A549 (cell line): ENCODE data around the gene DNAJC15. TPM values are rescaled to one million over a fixed set of nuclear protein-coding genes. Genes with fewer than 3 reads are reported as not detected.

Source experiments
- ATAC-seq, 2 experiments: fragments of 200-7000 bp in 1 of 2; fragments of >200 bp in 1 of 2; cut with Nextera tagmentation in 1 of 2; cut with Tn5 transposase in 1 of 2; 3 replicates each; pipeline versions ENCODE4 v1.8.0 to v1.9.1; 2018 to 2020; ENCODE audit warnings: mild to moderate bottlenecking in 1 of 2, moderate library complexity in 1 of 2
- CTCF ChIA-PET: fragments of 300-600 bp; sonication (Branson Sonifier 250); formaldehyde crosslinking; extraction: SDS; loops from one replicate; lab custom pipeline; 2021; ENCODE audit warnings: antibody characterized with exemption, inconsistent platforms; lab: Yijun Ruan, JAX
- POLR2A ChIA-PET: fragments of 350-600 bp; formaldehyde crosslinking; extraction: SDS; loops from one replicate; lab custom pipeline; 2021; ENCODE audit warnings: antibody characterized with exemption, inconsistent platforms; lab: Yijun Ruan, JAX
- DNase-seq, 2 experiments: peaks; one replicate each; pipeline versions ENCODE4 v3.0.0 to v3.0.0-alpha.2; 2011 to 2016; ENCODE audit warnings: low read depth in 1 of 2, low spot score in 1 of 2
- FAIRE-seq: peaks from 2 replicates; lab custom pipeline; 2011; peaks lifted over from hg19 to GRCh38; lab: Jason Lieb, UNC
- H3K27ac ChIP-seq, 2 experiments: fragments of >200 bp; sonication (Bioruptor Twin); formaldehyde crosslinking; 3 replicates each; pipeline ENCODE4 v1.5.1; 2016 to 2017
- H3K4me1 ChIP-seq: fragments of >200 bp; sonication (Bioruptor Twin); formaldehyde crosslinking; 3 replicates; pipeline ENCODE4 v1.6.1; 2016
- H3K4me2 ChIP-seq: fragments of >200 bp; sonication (Bioruptor Twin); formaldehyde crosslinking; 3 replicates; pipeline ENCODE4 v1.6.1; 2016
- H3K4me3 ChIP-seq: fragments of >200 bp; sonication (Bioruptor Twin); formaldehyde crosslinking; 3 replicates; pipeline ENCODE4 v1.5.1; 2016
- H3K9me3 ChIP-seq: fragments of >200 bp; sonication (Bioruptor Twin); formaldehyde crosslinking; 3 replicates; pipeline ENCODE4 v1.6.1; 2016
- BHLHE40 ChIP-seq: IDR thresholded peaks from 2 replicates; pipeline ENCODE4 v1.6.1; 2012; ENCODE audit warnings: low read depth, low read length, inconsistent platforms
- CBX8 ChIP-seq: fragments of 200-600 bp; sonication (generic); IDR thresholded peaks from 2 replicates; pipeline ENCODE4 v1.6.1; 2016
- CHD4 ChIP-seq: fragments of 200-600 bp; sonication (generic); IDR thresholded peaks from 2 replicates; pipeline ENCODE4 v1.6.1; 2016; ENCODE audit warnings: antibody characterized with exemption, mild to moderate bottlenecking, borderline replicate concordance
- E2F6 ChIP-seq: IDR thresholded peaks from 2 replicates; pipeline ENCODE4 v1.6.1; 2012; ENCODE audit warnings: low read depth, borderline replicate concordance
- EHMT2 ChIP-seq: fragments of 200-600 bp; sonication (generic); IDR thresholded peaks from 2 replicates; pipeline ENCODE4 v1.6.1; 2016; ENCODE audit warnings: antibody characterized with exemption, low read depth, mild to moderate bottlenecking, moderate library complexity
- ESRRA ChIP-seq: fragments of 150-350 bp; IDR thresholded peaks from 2 replicates; pipeline ENCODE4 v1.6.1; 2014; ENCODE audit warnings: mild to moderate bottlenecking, low read length, borderline replicate concordance
- HDAC2 ChIP-seq: fragments of 200-600 bp; sonication (generic); IDR thresholded peaks from 2 replicates; pipeline ENCODE4 v1.6.1; 2016
- HES2 ChIP-seq: fragments of >200 bp; sonication (Bioruptor Twin); formaldehyde crosslinking; IDR thresholded peaks from 2 replicates; pipeline ENCODE4 v1.6.1; 2016
- HOXB13 ChIP-seq: fragments of 250-450 bp; sonication (Bioruptor Pico); IDR thresholded peaks from 2 replicates; pipeline ENCODE4 v1.5.0; 2020; ENCODE audit warnings: low read depth, mild to moderate bottlenecking, moderate library complexity
- JUN ChIP-seq, 2 experiments: fragments of >200 bp; sonication (Bioruptor Twin); formaldehyde crosslinking; IDR thresholded peaks; 2 replicates in 1 of 2; 3 replicates in 1 of 2; pipeline ENCODE4 v1.6.1; 2016 to 2017
- KDM1A ChIP-seq: fragments of 200-600 bp; sonication (generic); IDR thresholded peaks from 2 replicates; pipeline ENCODE4 v1.6.1; 2016; ENCODE audit warnings: low read depth, mild to moderate bottlenecking
- MAFK ChIP-seq: fragments of 450-650 bp; IDR thresholded peaks from 2 replicates; pipeline ENCODE4 v1.6.1; 2014; ENCODE audit not compliant: partially characterized antibody
- MAX ChIP-seq: IDR thresholded peaks from 2 replicates; pipeline ENCODE4 v1.6.1; 2012
- NFE2L2 ChIP-seq: fragments of 150-350 bp; conservative IDR thresholded peaks from 2 replicates; pipeline ENCODE4 v1.6.1; 2014; ENCODE audit warnings: low read length
- NPAS2 ChIP-seq: fragments of 250-450 bp; sonication (Bioruptor Pico); IDR thresholded peaks from 2 replicates; pipeline ENCODE4 v1.8.0; 2022; ENCODE audit warnings: mild to moderate bottlenecking, moderate library complexity, borderline replicate concordance
- POLR2AphosphoS2 ChIP-seq: conservative IDR thresholded peaks from 2 replicates; pipeline ENCODE4 v1.6.1; 2012; ENCODE audit warnings: low read length, improper control_type of control experiment, inconsistent platforms
- RARB ChIP-seq: fragments of 250-450 bp; sonication (Bioruptor Pico); IDR thresholded peaks from 2 replicates; pipeline ENCODE4 v1.8.0; 2021; ENCODE audit warnings: mild to moderate bottlenecking, moderate library complexity
- RCOR1 ChIP-seq: fragments of 150-350 bp; IDR thresholded peaks from 2 replicates; pipeline ENCODE4 v1.6.1; 2014; ENCODE audit warnings: antibody characterized with exemption, low read length, low read depth
- SMC3 ChIP-seq: fragments of >200 bp; sonication (Bioruptor Twin); formaldehyde crosslinking; IDR thresholded peaks from 3 replicates; pipeline ENCODE4 v1.6.1; 2018; ENCODE audit warnings: inconsistent platforms
- SREBF2 ChIP-seq: fragments of 450-650 bp; IDR thresholded peaks from 2 replicates; pipeline ENCODE4 v1.6.1; 2014; ENCODE audit warnings: mild to moderate bottlenecking, moderate library complexity
- TP53 ChIP-seq: fragments of 250-450 bp; sonication (Bioruptor Pico); IDR thresholded peaks from 2 replicates; pipeline ENCODE4 v1.5.0; 2021; ENCODE audit warnings: mild to moderate bottlenecking, moderate library complexity
- ZSCAN20 ChIP-seq: fragments of 250-450 bp; sonication (Bioruptor Pico); IDR thresholded peaks from 2 replicates; pipeline ENCODE4 v1.8.0; 2022; ENCODE audit warnings: mild to moderate bottlenecking, moderate library complexity
- WGBS: methylation state at CpG from one replicate; pipeline ENCODE4 v1.1.6; 2017; ENCODE audit errors: missing lambda C conversion rate; 5-methylcytosine and 5-hydroxymethylcytosine counted together
- polyA plus RNA-seq, 4 experiments: library from polyadenylated mRNA; depleted of rRNA in 3 of 4; stranded (reverse); fragments of >200 nt; fragmentation: RNase III in 1 of 4; extraction: RNeasy Plus Mini Kit Qiagen cat#74134 plus additional on column Dnase treatment in 1 of 4; gene quantifications; 2 replicates in 3 of 4; 3 replicates in 1 of 4; pipeline ENCODE4 v1.2.3, GENCODE V29; 2011 to 2017

DNAJC15 gene
- polyA plus RNA-seq, 2 of the 4 experiments (the other 2 are of a cell fraction) = 0.03 to 0.05 TPM

GRCh38 chr13:43107780-43108179 lies 84.4 kb downstream of the DNAJC15 start:
- no peak overlapping the region for H3K4me3 ChIP-seq
- ChIA-PET POLR2A (no interaction called here), CTCF (interaction anchor here (1.0 kb wide), 1 partner anchor 195 kb away, joined by 3 read pairs; no protein-coding TSS in a partner anchor)
- WGBS = 8% methylated on average over 2 of the region's 2 CpGs
- no peaks in the 10 kb centered on the region for H3K9me3 ChIP-seq
- no peak overlapping the region for H3K4me2 ChIP-seq
- TF ChIP-seq TP53 (no peak), NPAS2 (no peak), ZSCAN20 (CRISPR knock-in tag) (no peak), HDAC2 (no peak), HES2 (no peak)
- no peak overlapping the region for H3K27ac ChIP-seq
- ATAC-seq = no peak
- no peaks in the 10 kb centered on the region for H3K4me1 ChIP-seq
- no peak for DNase-seq
- FAIRE-seq = no peak

GRCh38 chr13:43110036-43110435 lies 86.7 kb downstream of the DNAJC15 start:
- CTCF ChIA-PET = no interaction called here
- ATAC-seq = no peak
- no peak for FAIRE-seq

GRCh38 chr13:43110658-43111057 lies 87.3 kb downstream of the DNAJC15 start:
- ChIA-PET POLR2A (no interaction called here), CTCF (no interaction called here)
- WGBS = 67% methylated on average over 2 of the region's 2 CpGs
- Histone ChIP-seq H3K9me3 (no peaks in the 10 kb centered on the region), H3K4me1 (no peaks in the 10 kb centered on the region), H3K4me3 (no peak overlapping the region), H3K4me2 (no peak overlapping the region), H3K27ac (no peak overlapping the region)
- DNase-seq (no peak), FAIRE-seq (no peak), ATAC-seq (no peak)
- peak; percentile 48 for TF ChIP-seq MAFK
- TF ChIP-seq MAX = no peak

More at GRCh38 chr13:43110036-43110435, 86.7 kb downstream of the DNAJC15 start:
- Histone ChIP-seq H3K4me3 (no peak overlapping the region), H3K9me3 (no peaks in the 10 kb centered on the region), H3K27ac (no peak overlapping the region), H3K4me2 (no peak overlapping the region), H3K4me1 (no peaks in the 10 kb centered on the region)
- POLR2A ChIA-PET = no interaction called here
- TF ChIP-seq MAX = no peak
- TF ChIP-seq HOXB13 (CRISPR knock-in tag) = no peak
- TF ChIP-seq BHLHE40 = no peak
- TF ChIP-seq KDM1A = no peak
- TF ChIP-seq E2F6 = no peak
- TF ChIP-seq JUN (IDR thresholded peaks at IDR 0.05) = no peak
- TF ChIP-seq CHD4 = no peak
- TF ChIP-seq SMC3 = no peak
- TF ChIP-seq CBX8 = no peak
- no peak for TF ChIP-seq ESRRA
- no peak for TF ChIP-seq HES2
- no peak for TF ChIP-seq HDAC2
- no peak for TF ChIP-seq RCOR1
- no peak for TF ChIP-seq POLR2AphosphoS2
- TF ChIP-seq RARB (CRISPR knock-in tag) = no peak
- no peak for TF ChIP-seq NFE2L2
- TF ChIP-seq EHMT2 = no peak
- no peak for TF ChIP-seq ZSCAN20 (CRISPR knock-in tag)
- TF ChIP-seq SREBF2 = no peak
- DNase-seq = no peak
- WGBS = 44% methylated on average over 5 of the region's 5 CpGs
